Measurements from ENCODE around the gene FGFR2. TPM values are rescaled to one million over a fixed set of nuclear protein-coding genes. Genes with fewer than 3 reads are reported as not detected.

The FGFR2 gene
- total RNA-seq, 4 donors from 2014 or later = 8.4 to 16.5 (median 9.2) TPM

DNA sequence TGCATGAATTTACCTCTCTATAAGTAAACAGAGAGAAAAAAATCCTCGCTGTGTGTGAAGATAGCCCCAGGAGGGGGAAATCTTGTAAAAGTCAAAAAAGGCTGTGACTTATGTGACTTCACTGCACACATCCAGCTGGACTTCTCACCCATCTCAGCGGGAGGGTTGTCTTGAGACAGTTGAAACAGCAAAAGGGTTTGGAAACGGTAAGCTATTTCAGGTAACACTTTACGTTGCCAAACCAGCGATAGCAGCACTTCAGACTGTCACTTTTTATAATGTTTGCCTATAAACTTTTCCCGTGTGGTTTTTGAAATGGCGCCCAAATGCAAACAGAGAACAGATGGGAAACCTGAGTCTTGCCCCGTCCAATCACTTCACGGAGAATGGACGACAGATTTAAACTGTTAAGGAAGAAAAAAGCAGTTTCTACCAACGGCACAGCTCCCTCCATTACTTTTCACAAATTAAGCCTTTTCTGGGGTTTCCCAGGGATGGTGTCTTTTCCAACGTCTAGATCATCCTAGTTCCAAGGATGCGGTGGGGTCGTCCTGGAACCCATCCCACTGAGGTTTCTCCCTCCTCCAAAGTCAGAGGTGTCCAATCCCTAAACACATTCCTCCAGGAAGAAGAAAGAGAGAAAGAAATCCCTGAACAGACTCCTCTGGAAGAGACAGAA lies 25.2 kb downstream of the FGFR2 start:
- Histone ChIP-seq H3K27me3 (peaks cover 0 to 6% of the 10 kb centered on the region in 2 donors), H3K9me3 (no peaks in the 10 kb centered on the region), H3K4me3 (no peak overlapping the region), H3K4me1 (no peaks in the 10 kb centered on the region), H3K27ac (no peak overlapping the region), H3K36me3 (no peaks in the 10 kb centered on the region)
- DNase-seq (ENCODE audit: low spot score in 2 of 2) = no peak
- 61 to 65% methylated on average over 14 of the region's 14 CpGs for WGBS, 2 donors
- TF ChIP-seq EP300 (IDR thresholded peaks at IDR 0.05) (no peak), POLR2A (IDR thresholded peaks at IDR 0.05) (no peak)
- TF ChIP-seq, protein P1, sequence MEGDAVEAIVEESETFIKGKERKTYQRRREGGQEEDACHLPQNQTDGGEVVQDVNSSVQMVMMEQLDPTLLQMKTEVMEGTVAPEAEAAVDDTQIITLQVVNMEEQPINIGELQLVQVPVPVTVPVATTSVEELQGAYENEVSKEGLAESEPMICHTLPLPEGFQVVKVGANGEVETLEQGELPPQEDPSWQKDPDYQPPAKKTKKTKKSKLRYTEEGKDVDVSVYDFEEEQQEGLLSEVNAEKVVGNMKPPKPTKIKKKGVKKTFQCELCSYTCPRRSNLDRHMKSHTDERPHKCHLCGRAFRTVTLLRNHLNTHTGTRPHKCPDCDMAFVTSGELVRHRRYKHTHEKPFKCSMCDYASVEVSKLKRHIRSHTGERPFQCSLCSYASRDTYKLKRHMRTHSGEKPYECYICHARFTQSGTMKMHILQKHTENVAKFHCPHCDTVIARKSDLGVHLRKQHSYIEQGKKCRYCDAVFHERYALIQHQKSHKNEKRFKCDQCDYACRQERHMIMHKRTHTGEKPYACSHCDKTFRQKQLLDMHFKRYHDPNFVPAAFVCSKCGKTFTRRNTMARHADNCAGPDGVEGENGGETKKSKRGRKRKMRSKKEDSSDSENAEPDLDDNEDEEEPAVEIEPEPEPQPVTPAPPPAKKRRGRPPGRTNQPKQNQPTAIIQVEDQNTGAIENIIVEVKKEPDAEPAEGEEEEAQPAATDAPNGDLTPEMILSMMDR (IDR thresholded peaks at IDR 0.05) = no peak

DNA sequence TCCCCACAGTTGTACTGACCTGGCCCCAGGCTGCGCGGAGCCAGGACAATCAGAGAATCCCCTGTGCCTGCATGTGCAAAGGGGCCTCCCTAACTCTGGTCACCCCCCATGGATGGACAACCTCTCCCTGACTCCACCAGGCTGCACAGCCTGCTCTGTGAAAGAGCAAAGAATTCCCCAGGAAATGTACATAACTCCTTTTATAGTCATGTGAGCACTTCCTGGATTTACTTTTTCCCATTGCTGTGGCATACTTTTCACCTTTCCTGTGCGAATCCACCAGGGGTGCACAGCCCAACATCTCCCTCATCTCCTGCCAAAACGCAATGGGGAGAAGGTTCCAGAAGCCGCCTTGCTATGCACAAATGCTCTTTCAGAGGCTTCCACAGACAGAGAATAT lies 27.9 kb downstream of the FGFR2 start:
- 80 to 85% methylated on average over 5 of the region's 5 CpGs for WGBS, 2 donors
- H3K27me3 ChIP-seq = peaks cover 0 to 6% of the 10 kb centered on the region in 2 donors

DNA sequence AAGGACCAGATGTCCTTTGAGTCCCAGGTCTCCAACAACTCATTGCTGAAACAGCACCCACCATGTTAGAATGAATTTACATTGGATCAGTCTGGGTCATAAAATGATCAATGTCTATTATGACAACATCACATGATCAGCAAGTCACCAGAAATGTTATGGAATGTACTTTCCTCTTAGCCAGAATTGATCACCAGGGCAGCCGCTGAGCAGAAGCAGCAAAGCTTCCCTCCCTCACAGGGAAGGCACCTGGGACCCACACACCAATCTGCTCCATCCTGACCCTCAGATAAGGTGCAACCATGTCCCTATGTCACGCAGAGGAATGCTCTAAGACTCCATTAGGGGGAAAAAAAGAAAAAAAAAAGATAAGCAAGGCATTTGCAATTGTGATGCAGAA lies 30.0 kb downstream of the FGFR2 start:
- DNase-seq (ENCODE audit: low spot score in 2 of 2) = no peak
- no peaks in the 10 kb centered on the region for H3K36me3 ChIP-seq
- no peak overlapping the region for H3K4me3 ChIP-seq
- TF ChIP-seq POLR2A (IDR thresholded peaks at IDR 0.05) (no peak), EP300 (IDR thresholded peaks at IDR 0.05) (no peak)
- TF ChIP-seq, protein P1 (IDR thresholded peaks at IDR 0.05) = no peak
- WGBS, 2 donors = 84 to 88% methylated on average over 2 of the region's 2 CpGs
- no peaks in the 10 kb centered on the region for H3K4me1 ChIP-seq
- H3K27ac ChIP-seq = no peak overlapping the region
- peaks cover 0 to 6% of the 10 kb centered on the region in 2 donors for H3K27me3 ChIP-seq
- H3K9me3 ChIP-seq = no peaks in the 10 kb centered on the region

More for the DNA sequence above, 27.9 kb downstream of the FGFR2 start:
- no peaks in the 10 kb centered on the region for H3K9me3 ChIP-seq
- DNase-seq (ENCODE audit: low spot score in 2 of 2) = no peak
- no peaks in the 10 kb centered on the region for H3K4me1 ChIP-seq
- TF ChIP-seq, protein P1 (IDR thresholded peaks at IDR 0.05) = no peak
- TF ChIP-seq POLR2A (IDR thresholded peaks at IDR 0.05) = no peak
- TF ChIP-seq EP300 (IDR thresholded peaks at IDR 0.05) = no peak
- no peak overlapping the region for H3K27ac ChIP-seq
- no peaks in the 10 kb centered on the region for H3K36me3 ChIP-seq
- no peak overlapping the region for H3K4me3 ChIP-seq

DNA sequence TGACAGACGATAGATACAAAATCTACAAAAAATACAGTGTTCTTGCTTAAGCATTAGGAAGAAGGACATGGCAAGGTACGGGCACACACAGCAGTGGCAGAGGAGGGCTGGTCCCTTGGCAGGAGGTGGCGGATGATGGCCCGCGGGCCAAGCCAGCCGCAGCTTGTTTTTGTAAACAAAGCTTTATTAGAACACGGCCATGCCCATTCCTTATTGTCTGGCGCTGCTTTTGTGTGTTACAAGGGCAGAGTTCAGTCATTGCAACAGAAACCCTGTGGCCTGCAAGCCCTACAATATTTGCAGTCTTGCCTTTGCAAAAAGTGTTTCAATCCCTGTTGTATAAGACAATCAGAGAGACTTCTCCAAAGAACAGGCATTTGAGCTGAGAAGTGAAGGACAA lies 30.7 kb downstream of the FGFR2 start:
- Histone ChIP-seq H3K27me3 (peaks cover 0 to under 1% of the 10 kb centered on the region in 2 donors), H3K36me3 (no peaks in the 10 kb centered on the region), H3K4me1 (no peaks in the 10 kb centered on the region), H3K27ac (no peak overlapping the region), H3K4me3 (no peak overlapping the region), H3K9me3 (no peaks in the 10 kb centered on the region)
- TF ChIP-seq EP300 (IDR thresholded peaks at IDR 0.05) = no peak
- WGBS, 2 donors = 73 to 85% methylated on average over 8 of the region's 8 CpGs
- DNase-seq (ENCODE audit: low spot score in 2 of 2) = no peak

DNA sequence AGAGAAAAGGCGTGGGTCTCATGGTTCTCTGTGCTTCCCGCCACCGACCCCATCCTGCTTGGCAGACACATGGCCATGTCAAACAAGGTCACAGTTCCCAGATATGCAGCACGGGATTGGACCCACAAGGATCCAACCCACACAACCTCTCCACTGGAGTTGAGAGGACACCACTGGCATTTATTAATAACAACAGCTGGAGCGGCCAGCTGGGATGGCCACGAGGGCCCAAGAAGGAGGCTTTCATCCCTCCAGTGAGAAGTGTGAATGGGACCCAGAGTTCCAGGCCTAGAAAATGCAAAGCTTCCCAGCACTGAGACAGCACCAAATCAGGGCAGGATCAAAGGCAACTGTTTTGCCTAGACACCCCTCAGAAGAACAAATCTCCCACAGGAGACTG lies 31.5 kb downstream of the FGFR2 start:
- no peaks in the 10 kb centered on the region for H3K9me3 ChIP-seq
- WGBS, 2 donors = 80 to 88% methylated on average over 6 of the region's 6 CpGs
- H3K27me3 ChIP-seq = no peaks in the 10 kb centered on the region
- TF ChIP-seq, protein P1 (IDR thresholded peaks at IDR 0.05) = no peak
- TF ChIP-seq POLR2A (IDR thresholded peaks at IDR 0.05) = no peak
- TF ChIP-seq EP300 (IDR thresholded peaks at IDR 0.05) = no peak
- H3K4me1 ChIP-seq = no peaks in the 10 kb centered on the region
- DNase-seq (ENCODE audit: low spot score in 2 of 2) = no peak
- no peaks in the 10 kb centered on the region for H3K36me3 ChIP-seq
- no peak overlapping the region for H3K4me3 ChIP-seq
- no peak overlapping the region for H3K27ac ChIP-seq

Measured in tibial nerve (tissue), 4 donors.